HL-60/S4 (cell line): ENCODE data around the gene MVP.
"Not testable (repeated sequence)": the region's sequence is repeated elsewhere in the genome, so short reads cannot be mapped to it uniquely, and the experiment has no call there.

Experiments used
- in situ Hi-C: fragments of 300-500 bp; cut with MboI; formaldehyde crosslinking; loops from 2 replicates; pipeline ENCODE4 v1.14.3; 2022; ENCODE audit warnings: low sequenced_read_pairs

The MVP gene

GRCh38 chr16:29869067-29869466, 48.8 kb downstream of the MVP start:
- in situ Hi-C loops: not testable (repeated sequence)

GRCh38 chr16:29871822-29872546, 51.7 kb downstream of the MVP start:
- in situ Hi-C loops: no loop called here

- in situ Hi-C loops: no loop called here
Observed at GRCh38 chr16:29873319-29873718, 53.1 kb downstream of the MVP start.

GRCh38 chr16:29875206-29875605, 54.9 kb downstream of the MVP start:
- in situ Hi-C loops: no loop called here

GRCh38 chr16:29876217-29876593, 55.9 kb downstream of the MVP start:
- in situ Hi-C loops: no loop called here

- in situ Hi-C loops: no loop called here
Observed at GRCh38 chr16:29876594-29877249, 56.5 kb downstream of the MVP start.

GRCh38 chr16:29877266-29877961, 57.2 kb downstream of the MVP start:
- in situ Hi-C loops: no loop called here

GRCh38 chr16:29878172-29878571, 57.9 kb downstream of the MVP start:
- in situ Hi-C loops: no loop called here

- in situ Hi-C loops: no loop called here
Observed at GRCh38 chr16:29881050-29881449, 60.8 kb downstream of the MVP start.

GRCh38 chr16:29883987-29884386, 63.7 kb downstream of the MVP start:
- in situ Hi-C loops: no loop called here

GRCh38 chr16:29889372-29889771, 69.1 kb downstream of the MVP start:
- in situ Hi-C loops: not testable (repeated sequence)

- in situ Hi-C loops: no loop called here
Observed at GRCh38 chr16:29891525-29892457, 71.5 kb downstream of the MVP start.

GRCh38 chr16:29892458-29892813, 72.2 kb downstream of the MVP start:
- in situ Hi-C loops: no loop called here

GRCh38 chr16:29893553-29893952, 73.3 kb downstream of the MVP start:
- in situ Hi-C loops: no loop called here

- in situ Hi-C loops: no loop called here
Observed at GRCh38 chr16:29894352-29894751, 74.1 kb downstream of the MVP start.

- in situ Hi-C loops: no loop called here
Observed at GRCh38 chr16:29896841-29897240, 76.6 kb downstream of the MVP start.

GRCh38 chr16:29897333-29897732, 77.1 kb downstream of the MVP start:
- in situ Hi-C loops: no loop called here
